Stimulated activated CD8-positive, alpha-beta memory T cell treated with anti-CD3 and anti-CD28 coated beads, Interleukin-12 subunit alpha, Interleukin-12 subunit beta, amount 100 ng/mL, for 1 hour (primary cell): ENCODE data around the gene SRP9.
"Not testable (repeated sequence)": the region's sequence is repeated elsewhere in the genome, so short reads cannot be mapped to it uniquely, and the experiment has no call there.

Experiments
- DNase-seq: peaks from one replicate; pipeline ENCODE4 v3.0.0-alpha.2; 2020; ENCODE audit warnings: low read depth

SRP9 gene

DNA sequence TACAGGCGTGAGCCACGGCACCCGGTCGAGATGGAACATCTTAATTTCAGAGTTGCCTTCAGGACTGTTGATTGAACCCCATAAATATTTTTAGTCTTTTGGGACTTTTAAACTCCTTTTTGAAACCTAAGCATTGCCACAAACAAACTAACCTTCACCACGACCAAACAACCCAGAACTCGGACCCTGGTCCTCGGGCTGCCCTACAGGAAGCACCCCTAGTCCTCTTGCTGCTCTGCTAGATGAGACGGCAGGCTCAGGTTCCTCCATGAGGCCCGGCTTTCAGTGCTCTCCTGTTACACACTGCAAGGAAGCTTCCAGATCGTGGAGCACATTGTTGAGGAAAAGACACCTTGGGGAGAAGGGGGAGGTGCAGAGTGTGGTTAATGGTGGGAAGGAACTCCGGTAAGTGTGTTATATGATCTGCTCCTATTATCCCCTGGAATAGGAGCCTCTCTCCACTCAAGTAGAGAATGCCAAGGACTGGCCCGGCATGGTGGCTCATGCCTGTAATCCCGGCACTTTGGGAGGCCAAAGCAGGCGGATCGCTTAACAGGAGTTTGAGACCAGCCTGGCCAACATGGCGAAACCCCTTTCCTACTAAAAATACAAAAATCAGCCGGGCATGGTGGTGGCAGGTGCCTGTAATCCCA is 38.0 kb downstream of the SRP9 start:
- no peak for DNase-seq

DNA sequence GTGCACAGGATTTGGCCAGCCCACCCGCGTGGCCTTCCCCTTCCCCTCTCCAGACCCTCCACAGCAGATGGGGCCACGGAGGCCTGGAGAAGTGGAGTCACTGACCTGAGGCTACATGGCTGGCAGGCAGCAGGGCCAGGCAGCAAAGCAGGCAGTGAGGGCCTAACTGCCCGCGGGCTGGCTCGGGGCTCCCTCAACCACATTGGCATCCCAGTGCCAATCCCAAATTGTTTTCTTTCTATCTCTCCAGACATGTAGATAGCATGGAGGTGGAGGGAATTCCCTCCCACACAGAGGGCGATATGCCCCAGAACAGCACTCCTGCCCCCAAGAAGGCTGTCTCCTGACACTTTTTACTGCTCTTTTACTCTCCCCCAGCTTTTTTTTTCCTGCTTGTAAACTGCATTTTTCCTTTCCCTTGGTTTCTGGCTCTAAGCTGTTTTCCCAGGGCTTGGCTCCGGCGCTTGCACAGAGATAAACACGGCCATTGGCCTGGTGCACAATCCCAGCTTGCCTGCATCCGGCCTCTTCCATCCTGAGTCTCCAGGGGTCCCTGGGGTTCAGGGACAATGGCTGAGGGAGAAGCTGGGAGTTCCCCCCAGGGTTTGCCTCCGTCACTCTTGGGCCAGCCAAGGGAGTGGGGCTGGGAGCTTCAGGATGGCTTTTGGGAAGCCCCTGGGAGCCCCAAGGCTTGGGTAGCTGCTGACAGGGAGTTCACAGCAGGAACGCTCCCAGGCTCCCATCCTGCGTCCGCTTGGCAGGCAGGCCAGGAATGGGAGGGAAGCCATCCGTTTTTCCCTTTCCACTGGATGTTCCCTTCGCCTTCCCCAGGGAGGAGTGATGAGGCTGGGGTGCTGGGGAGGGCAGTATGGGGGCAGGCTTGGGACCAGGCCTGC is 39.3 kb downstream of the SRP9 start:
- no peak for DNase-seq

DNA sequence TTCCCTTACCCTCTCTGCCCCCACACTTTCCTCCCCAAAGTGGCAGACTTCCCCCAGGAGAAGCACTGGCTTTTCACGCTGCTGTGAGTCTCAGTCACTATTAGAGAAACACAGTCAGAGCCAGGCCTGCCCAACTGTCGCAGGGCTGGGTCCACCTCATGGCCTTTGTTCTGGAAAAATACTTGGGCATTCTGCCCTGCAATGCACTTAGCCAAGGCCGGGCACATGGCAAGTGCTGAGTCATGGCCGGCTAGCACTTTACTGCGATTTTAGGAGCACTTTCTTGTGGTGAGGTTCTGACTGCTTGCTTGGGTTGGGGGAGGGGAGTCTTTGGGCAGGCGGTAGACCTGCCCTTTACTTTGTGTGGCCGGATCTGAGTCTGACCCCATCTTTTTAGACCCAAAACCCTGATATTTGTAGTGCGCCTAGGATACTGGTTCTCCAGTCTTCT is 40.0 kb downstream of the SRP9 start:
- DNase-seq: no peak

DNA sequence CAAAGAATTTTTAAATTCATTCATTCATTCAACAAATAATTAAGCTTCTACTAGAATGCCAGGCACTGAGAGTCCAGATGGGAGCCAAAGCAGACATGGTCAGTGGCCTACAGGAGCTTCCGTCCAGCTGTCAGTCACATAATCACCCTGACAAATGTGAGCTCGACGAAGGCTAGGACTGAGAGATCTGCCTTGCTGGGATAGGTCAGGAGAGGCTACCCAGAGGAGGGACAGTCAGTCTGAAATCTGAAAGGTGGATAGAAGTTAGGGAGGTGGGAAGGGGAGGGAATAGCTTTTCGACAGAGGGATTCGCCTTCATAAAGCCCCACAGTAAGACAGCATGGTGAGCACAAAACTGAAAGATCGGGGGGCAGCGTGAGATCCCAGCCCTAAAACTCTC is 40.6 kb downstream of the SRP9 start:
- DNase-seq: no peak

DNA sequence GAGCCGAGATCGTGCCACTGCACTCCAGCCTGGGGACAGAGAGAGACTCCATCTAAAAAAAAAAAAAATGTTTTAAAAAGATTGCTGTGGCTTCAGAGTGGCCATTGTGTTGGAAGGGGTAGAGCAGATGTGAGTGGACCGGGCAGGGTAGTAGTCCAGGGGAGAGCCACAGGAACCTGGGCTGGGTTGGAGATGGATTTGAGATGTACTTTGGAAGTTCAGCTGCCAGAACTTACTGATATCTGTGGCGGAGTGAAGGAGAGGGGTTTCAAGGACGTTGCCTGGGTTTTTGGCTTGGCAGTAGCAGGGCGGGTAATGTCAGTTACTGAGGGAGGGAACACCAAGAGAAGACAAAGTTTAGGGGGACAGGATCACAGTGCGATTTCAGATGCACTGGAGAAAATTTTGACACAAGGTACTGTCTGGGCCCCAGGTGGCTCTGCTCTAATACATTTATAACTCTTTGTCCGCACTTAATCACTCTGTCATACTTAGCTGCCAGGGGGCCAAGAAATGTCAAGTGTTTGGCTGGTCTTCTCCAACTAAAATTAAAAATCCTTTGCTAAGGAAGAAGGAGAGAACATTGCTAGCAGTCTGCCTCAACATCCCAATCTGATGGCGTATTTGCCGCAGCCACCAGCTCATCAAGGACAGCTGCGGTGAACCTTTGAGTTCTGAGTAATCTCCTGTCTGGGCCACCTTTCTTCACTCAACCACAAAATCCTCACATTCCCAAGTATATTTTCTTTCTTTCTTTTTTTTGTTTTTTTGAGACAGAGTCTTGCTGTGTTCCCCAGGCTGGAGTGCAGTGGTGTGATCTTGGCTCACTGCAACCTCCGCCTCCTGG is 41.9 kb downstream of the SRP9 start:
- DNase-seq: no peak

DNA sequence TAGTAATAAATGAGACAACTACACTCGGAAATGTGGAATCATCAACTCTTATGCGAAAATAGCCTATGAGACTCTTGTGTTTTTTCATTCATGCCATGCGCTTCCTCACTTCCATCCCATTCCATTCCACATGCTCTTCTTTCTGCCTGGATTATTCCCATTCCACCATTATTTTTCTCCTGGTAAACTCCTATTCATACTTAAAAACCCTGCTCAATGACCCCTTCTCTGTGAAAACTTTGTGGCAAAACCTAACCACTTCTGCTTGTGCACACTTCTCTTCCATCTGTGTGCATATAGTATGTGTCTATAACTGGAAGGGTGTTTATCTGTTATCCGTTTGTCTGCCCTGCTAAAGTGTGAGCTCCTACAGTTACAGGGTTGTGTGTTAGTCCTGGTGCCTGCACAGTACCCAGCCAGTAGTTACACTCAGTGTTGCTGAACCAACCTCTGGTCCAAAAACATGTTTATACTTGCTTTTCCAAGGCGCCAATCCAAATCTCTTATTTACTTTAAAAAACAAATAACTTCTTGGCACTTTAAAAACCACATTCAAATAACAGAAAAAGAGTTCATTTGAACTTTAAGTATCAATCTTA is 43.0 kb downstream of the SRP9 start:
- DNase-seq: no peak

DNA sequence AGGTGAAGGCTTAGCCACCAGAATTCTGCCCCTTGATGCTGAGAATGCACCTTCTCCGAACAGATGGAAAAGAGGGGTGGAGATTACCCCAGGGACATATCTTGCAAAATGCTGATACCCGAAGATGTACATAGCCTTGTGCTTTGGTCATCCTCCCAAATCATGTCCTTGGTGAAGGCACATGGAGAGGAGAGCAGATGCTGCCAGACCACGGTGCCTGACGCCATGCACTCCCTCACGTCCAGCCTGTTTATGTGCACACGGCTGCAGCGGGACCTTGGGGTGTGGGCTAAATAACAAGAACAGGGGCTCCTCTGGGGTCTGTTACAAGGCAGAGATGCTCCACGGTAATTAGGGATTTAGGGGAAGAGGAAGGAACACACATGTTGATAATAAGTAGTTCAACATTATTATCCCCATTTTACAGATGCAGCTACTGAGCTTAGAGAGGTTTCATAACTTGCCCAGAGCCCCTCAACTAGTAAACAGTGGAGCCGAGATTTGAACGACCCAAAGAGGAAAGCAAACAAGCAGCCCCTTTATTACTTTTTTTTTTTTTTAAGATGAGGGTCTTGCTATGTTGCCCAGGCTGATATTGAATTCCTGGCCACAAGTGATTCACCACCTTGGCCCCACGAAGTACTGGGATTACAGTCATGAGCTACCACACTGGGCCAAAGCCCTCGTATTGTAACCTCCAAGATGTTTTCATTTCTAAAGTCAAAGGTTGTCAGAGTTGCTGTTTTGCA is 45.2 kb downstream of the SRP9 start:
- DNase-seq: no peak

DNA sequence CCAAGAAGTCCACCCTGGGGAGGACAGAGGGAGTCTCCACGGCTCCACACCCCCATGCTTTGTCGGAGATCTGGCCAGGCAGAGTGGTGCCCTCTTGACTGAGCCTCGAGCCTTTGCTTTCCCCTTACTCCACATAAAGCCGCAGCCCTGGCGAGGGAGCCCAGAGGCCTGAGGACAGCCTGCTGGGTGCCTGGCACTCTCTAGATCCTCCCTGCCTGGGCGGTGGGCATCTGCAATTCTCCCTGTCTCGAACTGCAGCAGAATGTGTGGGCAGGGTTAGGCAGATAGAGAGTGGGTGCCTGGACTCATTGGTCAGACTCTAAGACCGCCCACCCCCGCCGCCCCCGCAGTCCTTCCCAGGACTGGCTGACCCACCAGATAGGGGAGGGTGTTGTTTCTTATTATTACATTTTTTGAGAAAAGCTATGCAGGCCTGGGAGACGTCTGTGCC is 46.2 kb downstream of the SRP9 start:
- DNase-seq: no peak

DNA sequence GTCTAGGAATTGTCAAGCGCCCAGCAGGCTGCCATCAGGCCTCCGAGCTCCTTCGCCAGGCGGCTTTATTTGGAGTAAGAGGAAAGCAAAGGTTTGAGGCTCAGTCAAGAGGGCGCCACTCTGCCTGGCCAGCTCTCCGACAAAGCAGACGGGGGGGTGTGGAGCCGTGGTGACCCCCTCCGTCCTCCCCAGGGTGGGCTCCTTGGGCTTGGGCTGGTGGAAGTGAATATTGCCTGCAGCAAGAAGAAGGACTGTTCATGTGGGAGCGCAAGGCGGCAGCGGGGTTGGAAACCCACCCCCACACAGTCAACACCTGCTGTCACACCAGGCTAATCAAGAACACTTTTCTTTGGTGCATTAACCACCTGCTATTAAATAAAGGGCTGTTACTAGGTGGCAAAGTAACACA is 46.9 kb downstream of the SRP9 start:
- DNase-seq: no peak

DNA sequence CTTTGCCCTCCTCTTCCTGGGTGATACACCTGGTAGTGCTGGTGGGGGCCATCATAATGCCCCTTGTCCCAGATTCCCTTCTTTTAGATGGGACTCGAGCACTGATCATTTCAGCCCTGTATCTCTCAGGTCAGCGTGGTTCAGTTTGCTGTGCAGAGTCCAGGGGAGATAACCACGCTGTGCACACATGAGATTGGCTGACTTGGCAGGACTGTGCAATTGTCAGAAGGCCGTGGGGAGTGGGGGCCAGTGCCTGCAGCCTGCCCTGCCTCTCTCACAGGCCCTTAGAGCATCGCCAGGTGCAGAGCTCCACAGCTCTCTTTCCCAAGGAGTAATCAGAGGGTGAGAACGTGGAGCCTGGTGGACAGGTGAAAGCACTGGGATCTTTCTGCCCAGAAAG is 47.5 kb downstream of the SRP9 start:
- no peak for DNase-seq

DNA sequence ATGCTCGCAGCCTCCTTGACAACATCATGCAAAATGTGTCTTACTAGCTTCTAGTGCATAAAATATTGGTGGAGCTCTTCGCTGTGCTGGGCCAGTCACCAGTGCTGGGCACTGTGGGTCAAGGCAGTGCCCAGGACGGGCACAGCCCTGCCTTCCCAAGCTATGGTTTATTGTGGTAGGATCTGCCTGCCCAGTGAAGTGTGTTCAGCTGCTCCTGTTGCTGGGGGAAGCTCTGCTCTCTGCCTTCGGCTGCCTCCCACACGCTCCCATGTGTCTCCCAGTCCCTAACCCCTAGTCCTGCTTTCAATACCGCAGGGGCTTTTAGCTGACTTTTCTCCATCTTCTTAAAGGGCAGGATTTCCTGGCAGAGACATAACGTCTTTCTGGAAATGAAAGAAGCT is 48.0 kb downstream of the SRP9 start:
- no peak for DNase-seq

DNA sequence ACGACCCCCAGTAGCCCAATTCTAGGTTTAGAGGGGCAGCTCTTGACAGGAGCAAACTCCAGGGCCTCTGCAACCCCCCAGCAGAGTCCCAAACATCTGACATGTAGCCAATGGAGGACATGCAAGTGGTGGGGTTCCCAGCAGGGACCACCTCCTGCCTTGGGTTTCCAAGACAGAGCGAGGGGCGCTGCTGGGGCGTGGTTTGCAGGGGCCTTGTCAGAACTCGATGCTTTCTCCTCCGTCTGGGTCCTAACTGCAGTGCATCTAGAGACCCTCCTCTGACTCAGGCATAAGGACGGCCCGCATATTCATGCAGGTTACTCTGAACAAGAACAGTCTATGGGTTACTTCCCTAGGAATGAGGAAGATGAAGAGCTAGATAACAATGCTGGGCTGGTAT is 49.5 kb downstream of the SRP9 start:
- DNase-seq: no peak

DNA sequence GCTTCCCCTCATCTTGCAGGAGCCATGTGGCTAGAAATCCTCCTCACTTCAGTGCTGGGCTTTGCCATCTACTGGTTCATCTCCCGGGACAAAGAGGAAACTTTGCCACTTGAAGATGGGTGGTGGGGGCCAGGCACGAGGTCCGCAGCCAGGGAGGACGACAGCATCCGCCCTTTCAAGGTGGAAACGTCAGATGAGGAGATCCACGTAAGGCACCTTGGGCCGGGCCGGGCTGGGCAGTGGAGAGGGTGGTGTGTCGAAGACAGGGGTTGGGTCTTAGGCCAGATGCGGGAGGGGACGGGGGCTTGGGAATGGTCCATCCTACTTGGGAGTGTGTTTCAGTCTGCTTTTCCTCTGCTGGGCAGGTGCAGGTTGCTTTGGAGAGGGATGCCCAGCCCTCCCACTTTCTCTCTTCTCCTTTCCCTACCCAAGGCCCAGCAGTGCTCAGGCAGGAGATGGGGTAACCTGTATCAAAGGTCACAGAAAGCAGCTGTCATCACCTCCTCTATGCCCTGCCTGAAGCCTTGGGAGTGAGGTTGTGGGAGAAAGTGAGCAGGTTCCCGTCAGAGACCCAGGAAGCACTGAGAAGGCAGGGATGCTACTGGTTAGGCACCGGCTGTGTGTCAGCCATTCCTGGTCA is 51.2 kb downstream of the SRP9 start:
- DNase-seq: no peak

DNA sequence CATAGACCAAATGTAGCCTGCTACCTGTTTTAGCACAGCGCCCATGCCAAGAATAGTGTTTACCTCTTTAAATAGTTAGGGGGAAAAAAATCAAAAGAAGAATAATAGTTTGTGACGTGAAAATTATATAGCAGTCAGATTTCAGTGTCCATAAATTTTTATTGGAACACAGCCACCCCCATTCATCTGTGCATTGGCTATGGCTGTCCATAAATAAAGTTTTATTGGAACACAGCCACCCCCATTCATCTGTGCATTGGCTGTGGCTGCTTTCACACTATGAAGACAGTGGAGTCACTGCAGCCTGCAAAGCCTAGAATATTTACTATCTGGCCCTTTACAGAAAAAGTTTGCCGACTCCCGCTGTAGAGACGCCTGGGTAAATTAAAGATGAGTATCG is 53.2 kb downstream of the SRP9 start:
- no peak for DNase-seq

DNA sequence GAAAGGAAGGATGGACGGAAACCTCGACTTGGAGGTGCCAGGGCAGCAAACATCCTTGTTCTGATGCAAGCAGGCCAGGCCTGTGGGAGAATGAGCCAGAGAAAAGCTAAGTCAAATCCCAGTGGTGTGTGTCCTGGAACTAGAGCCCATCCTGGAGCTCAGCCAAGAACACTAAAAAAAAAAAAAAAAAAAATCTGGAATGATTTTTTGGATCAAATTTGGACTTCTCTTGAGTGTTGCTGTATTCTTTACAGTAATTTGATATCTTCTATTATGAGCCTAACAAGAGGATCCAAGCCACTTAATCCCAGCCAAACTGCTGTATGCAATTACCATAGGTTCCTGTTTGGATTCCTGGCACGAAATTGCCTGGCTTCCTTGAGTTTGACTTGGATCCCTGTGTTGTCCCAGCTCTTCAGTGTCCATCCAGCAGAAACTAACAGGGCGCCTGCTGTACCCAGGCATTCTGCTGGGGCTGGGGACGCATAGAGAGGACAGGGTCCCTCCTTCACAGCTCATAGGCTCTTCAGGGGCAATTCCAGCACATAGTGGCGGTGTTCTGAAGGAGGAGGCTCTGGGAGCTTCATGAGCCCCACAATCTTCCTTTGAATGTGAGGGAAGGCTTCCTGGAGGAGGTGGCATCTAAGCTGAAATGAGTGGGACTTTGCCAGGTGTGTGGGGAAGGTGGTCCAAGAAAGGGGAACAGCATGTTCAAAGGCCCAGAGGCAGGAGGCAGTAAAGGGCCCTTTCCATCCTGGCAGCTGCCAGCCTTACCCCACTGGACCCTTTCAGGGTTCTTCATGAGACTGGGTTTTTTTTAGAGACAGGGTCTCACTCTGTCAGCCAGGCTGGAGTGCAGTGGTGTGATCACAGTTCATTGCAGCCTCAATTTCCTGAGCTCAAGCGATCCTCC is 57.0 kb downstream of the SRP9 start:
- DNase-seq: no peak

DNA sequence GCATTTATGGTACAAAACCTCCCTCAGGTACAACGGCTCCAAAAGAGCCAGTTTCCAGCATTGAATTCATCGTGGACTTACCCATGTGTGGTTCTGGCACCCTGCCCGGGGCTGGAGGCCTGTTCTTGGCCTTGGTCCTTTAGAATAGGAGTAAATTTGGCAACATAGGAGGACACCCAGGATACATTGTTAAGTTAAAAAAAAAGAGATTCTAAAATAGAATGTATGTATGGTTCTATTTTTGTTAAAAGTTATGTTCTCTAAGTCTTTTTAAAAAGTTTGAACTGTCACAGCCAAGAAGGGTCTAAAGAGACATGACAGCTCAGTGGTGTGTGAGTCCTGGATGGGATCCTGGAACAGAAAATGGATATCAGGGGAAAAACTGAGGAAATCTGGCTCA is 58.2 kb downstream of the SRP9 start:
- no peak for DNase-seq

DNA sequence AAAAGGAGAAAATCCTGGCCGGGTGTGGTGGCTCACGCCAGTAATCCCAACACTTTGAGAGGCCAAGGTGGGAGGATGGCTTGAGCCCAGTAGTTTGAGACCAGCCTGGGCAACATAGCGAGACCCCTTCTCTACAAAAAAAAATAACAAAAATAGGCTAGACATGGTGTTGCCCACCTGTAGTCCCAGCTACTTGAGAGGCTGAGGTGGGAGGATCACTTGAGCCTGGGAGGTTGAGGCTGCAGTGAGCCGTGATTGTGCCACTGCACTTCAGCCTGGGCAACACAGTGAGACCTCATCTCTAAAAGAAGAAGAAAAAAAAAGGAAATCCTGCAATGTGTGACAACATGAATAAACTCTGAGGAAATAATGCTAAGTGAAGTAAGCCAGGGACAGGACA is 58.7 kb downstream of the SRP9 start:
- not testable (repeated sequence) for DNase-seq

DNA sequence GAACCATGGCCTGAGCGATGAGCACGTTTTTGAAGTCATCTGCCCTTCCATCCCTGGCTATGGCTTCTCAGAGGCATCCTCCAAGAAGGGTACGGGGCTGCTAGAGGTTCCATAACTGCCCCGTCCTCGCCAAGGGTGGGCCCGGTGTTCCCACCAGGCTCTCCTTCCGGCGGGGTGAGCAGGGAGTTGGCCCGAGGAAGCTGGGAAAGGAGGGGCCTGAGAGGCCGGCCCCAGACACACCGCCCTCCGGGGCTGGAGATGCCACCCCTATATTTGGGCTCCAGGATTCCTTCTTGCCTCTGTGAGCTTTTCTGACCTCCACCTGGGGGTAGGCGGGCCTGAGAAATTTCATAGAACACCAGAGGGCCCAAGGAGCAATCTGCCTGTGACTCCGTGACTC is 61.2 kb downstream of the SRP9 start:
- DNase-seq: no peak
